Measurements from ENCODE around the gene CTSO. TPM values are rescaled to one million over a fixed set of nuclear protein-coding genes. Genes with fewer than 3 reads are reported as not detected.

Gene CTSO
- total RNA-seq, 3 donors from 2014 or later (not counting 1 experiment from before 2014, with no cell fraction given): 20.3 to 25.2 (median 22.2) TPM

GRCh38 chr4:155904331-155904730 is 49.3 kb downstream of the CTSO start:
- Mint-ChIP-seq H3K36me3 (no peaks in the 10 kb centered on the region), H3K9me3 (no peaks in the 10 kb centered on the region), H3K4me3 (no peak overlapping the region), H3K4me1 (no peaks in the 10 kb centered on the region), H3K27me3 (ENCODE audit: low read depth in 2 of 2) (peaks cover 0 to 15% of the 10 kb centered on the region in 2 donors), H3K27ac (no peak overlapping the region)
- Histone ChIP-seq H3K9me3 (ENCODE audit: control insufficient read depth, insufficient read depth, low read length) (no peaks in the 10 kb centered on the region), H3K27ac (ENCODE audit: low read length) (no peak overlapping the region), H3K27me3 (ENCODE audit: control insufficient read depth, insufficient read depth, low read length) (no peaks in the 10 kb centered on the region), H3K4me1 (ENCODE audit: control insufficient read depth, insufficient read depth, low read length) (no peaks in the 10 kb centered on the region), H3K36me3 (ENCODE audit: control insufficient read depth, insufficient read depth, low read length) (no peaks in the 10 kb centered on the region), H3K4me3 (ENCODE audit: low read length) (no peak overlapping the region)
- DNase-seq: no peak
- TF ChIP-seq, protein P1, sequence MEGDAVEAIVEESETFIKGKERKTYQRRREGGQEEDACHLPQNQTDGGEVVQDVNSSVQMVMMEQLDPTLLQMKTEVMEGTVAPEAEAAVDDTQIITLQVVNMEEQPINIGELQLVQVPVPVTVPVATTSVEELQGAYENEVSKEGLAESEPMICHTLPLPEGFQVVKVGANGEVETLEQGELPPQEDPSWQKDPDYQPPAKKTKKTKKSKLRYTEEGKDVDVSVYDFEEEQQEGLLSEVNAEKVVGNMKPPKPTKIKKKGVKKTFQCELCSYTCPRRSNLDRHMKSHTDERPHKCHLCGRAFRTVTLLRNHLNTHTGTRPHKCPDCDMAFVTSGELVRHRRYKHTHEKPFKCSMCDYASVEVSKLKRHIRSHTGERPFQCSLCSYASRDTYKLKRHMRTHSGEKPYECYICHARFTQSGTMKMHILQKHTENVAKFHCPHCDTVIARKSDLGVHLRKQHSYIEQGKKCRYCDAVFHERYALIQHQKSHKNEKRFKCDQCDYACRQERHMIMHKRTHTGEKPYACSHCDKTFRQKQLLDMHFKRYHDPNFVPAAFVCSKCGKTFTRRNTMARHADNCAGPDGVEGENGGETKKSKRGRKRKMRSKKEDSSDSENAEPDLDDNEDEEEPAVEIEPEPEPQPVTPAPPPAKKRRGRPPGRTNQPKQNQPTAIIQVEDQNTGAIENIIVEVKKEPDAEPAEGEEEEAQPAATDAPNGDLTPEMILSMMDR (IDR thresholded peaks at IDR 0.05): no peak
- 92% methylated on average over 2 of the region's 3 CpGs for WGBS (ENCODE audit: insufficient coverage)
- no peak for ATAC-seq
- intact Hi-C loops (cut with micrococcal nuclease): no loop called here

GRCh38 chr4:155903453-155903852 is 50.2 kb downstream of the CTSO start, which contains the start of gene TDO2:
Gene TDO2 (plus strand): TSS chr4:155903696. CDS start chr4:155903759, 63 bp downstream.
- no peak for ATAC-seq

GRCh38 chr4:155901013-155901412 is 52.7 kb downstream of the CTSO start:
- 100% methylated on average over 1 of the region's 2 CpGs for WGBS (ENCODE audit: insufficient coverage)
- Histone ChIP-seq H3K36me3 (ENCODE audit: control insufficient read depth, insufficient read depth, low read length) (no peaks in the 10 kb centered on the region), H3K27ac (ENCODE audit: low read length) (no peak overlapping the region), H3K27me3 (ENCODE audit: control insufficient read depth, insufficient read depth, low read length) (no peaks in the 10 kb centered on the region), H3K4me1 (ENCODE audit: control insufficient read depth, insufficient read depth, low read length) (no peaks in the 10 kb centered on the region), H3K9me3 (ENCODE audit: control insufficient read depth, insufficient read depth, low read length) (no peaks in the 10 kb centered on the region), H3K4me3 (ENCODE audit: low read length) (no peak overlapping the region)
- Mint-ChIP-seq H3K27ac (no peak overlapping the region), H3K4me3 (no peak overlapping the region), H3K36me3 (no peaks in the 10 kb centered on the region), H3K9me3 (peaks cover 0 to 3% of the 10 kb centered on the region in 2 donors), H3K4me1 (no peaks in the 10 kb centered on the region), H3K27me3 (ENCODE audit: low read depth in 2 of 2) (peaks cover 0 to 7% of the 10 kb centered on the region in 2 donors)
- no peak for DNase-seq
- intact Hi-C loops (cut with micrococcal nuclease): no loop called here
- TF ChIP-seq, protein P1 (IDR thresholded peaks at IDR 0.05): no peak
- no peak for ATAC-seq

More at GRCh38 chr4:155903453-155903852, 50.2 kb downstream of the CTSO start, which contains the start of gene TDO2:
- Histone ChIP-seq H3K27me3 (ENCODE audit: control insufficient read depth, insufficient read depth, low read length) (no peaks in the 10 kb centered on the region), H3K4me3 (ENCODE audit: low read length) (no peak within 1 kb of the TSS), H3K9me3 (ENCODE audit: control insufficient read depth, insufficient read depth, low read length) (no peaks in the 10 kb centered on the region), H3K36me3 (ENCODE audit: control insufficient read depth, insufficient read depth, low read length) (no peaks in the 10 kb centered on the region), H3K27ac (ENCODE audit: low read length) (no peak within 1 kb of the TSS), H3K4me1 (ENCODE audit: control insufficient read depth, insufficient read depth, low read length) (no peaks in the 10 kb centered on the region)
- DNase-seq: no peak
- 92% methylated on average over 1 of the region's 1 CpG for WGBS (ENCODE audit: insufficient coverage)
- no peak within 1 kb of the TSS for H3K27ac Mint-ChIP-seq
- TF ChIP-seq, protein P1 (IDR thresholded peaks at IDR 0.05): no peak
- no peaks in the 10 kb centered on the region for H3K36me3 Mint-ChIP-seq
- H3K4me3 Mint-ChIP-seq: no peak within 1 kb of the TSS
- no peaks in the 10 kb centered on the region for H3K4me1 Mint-ChIP-seq
- peaks cover 0 to 15% of the 10 kb centered on the region in 2 donors for H3K27me3 Mint-ChIP-seq (ENCODE audit: low read depth in 2 of 2)
- no peaks in the 10 kb centered on the region for H3K9me3 Mint-ChIP-seq
- intact Hi-C loops (cut with micrococcal nuclease): no loop called here

- Mint-ChIP-seq H3K4me1 (no peaks in the 10 kb centered on the region), H3K9me3 (peaks cover 0 to 4% of the 10 kb centered on the region in 2 donors), H3K27me3 (ENCODE audit: low read depth in 2 of 2) (peaks cover 0 to 7% of the 10 kb centered on the region in 2 donors), H3K27ac (no peak overlapping the region), H3K4me3 (no peak overlapping the region), H3K36me3 (no peaks in the 10 kb centered on the region)
- H3K9me3 ChIP-seq (ENCODE audit: control insufficient read depth, insufficient read depth, low read length): no peaks in the 10 kb centered on the region
- DNase-seq: no peak
- ATAC-seq: no peak
- H3K27ac ChIP-seq (ENCODE audit: low read length): no peak overlapping the region
- no peaks in the 10 kb centered on the region for H3K4me1 ChIP-seq (ENCODE audit: control insufficient read depth, insufficient read depth, low read length)
- WGBS (ENCODE audit: insufficient coverage): 76% methylated on average over 1 of the region's 1 CpG
- H3K36me3 ChIP-seq (ENCODE audit: control insufficient read depth, insufficient read depth, low read length): no peaks in the 10 kb centered on the region
- H3K4me3 ChIP-seq (ENCODE audit: low read length): no peak overlapping the region
- no peaks in the 10 kb centered on the region for H3K27me3 ChIP-seq (ENCODE audit: control insufficient read depth, insufficient read depth, low read length)
- TF ChIP-seq, protein P1 (IDR thresholded peaks at IDR 0.05): no peak
- intact Hi-C loops (cut with micrococcal nuclease): no loop called here
These were observed 53.3 kb downstream of the CTSO start for GRCh38 chr4:155900381-155900780.
